H1 (cell line): Measurements from ENCODE around the gene PLK5. TPM values are rescaled to one million over a fixed set of nuclear protein-coding genes. Genes with fewer than 3 reads are reported as not detected.

Experiments
- CTCF ChIA-PET: fragments of 300-600 bp; sonication (Branson Sonifier 250); formaldehyde crosslinking; loops from one replicate; lab custom pipeline; 2021; ENCODE audit not compliant: partially characterized antibody; lab: Charles Lee
- POLR2A ChIA-PET: fragments of 300-600 bp; sonication (Branson Sonifier 250); formaldehyde crosslinking; loops from one replicate; lab custom pipeline; 2021; ENCODE audit warnings: inconsistent platforms; ENCODE audit not compliant: partially characterized antibody; lab: Charles Lee
- DNase-seq, 2 experiments: peaks; one replicate each; pipeline versions ENCODE4 v3.0.0 to v3.0.0-alpha.2; 2010 to 2022; ENCODE audit warnings: low spot score in 2 of 2, low read depth in 1 of 2, mixed read lengths in 1 of 2
- FAIRE-seq: peaks from 2 replicates; lab custom pipeline; 2011; peaks lifted over from hg19 to GRCh38; lab: Jason Lieb, UNC
- H2AFZ ChIP-seq: 2 replicates; pipeline ENCODE4 v1.8.1; 2012; ENCODE audit warnings: low read length, inconsistent platforms
- H2AK5ac ChIP-seq: 2 replicates; pipeline ENCODE4 v1.6.1; 2013; ENCODE audit warnings: low read depth, low read length
- H2BK120ac ChIP-seq: replicated peaks from 2 replicates; pipeline ENCODE3; 2013; ENCODE audit warnings: low read depth, low read length, inconsistent platforms
- H2BK12ac ChIP-seq: 2 replicates; pipeline ENCODE4 v1.6.1; 2013; ENCODE audit warnings: low read depth, low read length
- H2BK15ac ChIP-seq: 2 replicates; pipeline ENCODE4 v1.6.1; 2013; ENCODE audit warnings: low read length
- H2BK20ac ChIP-seq: 2 replicates; pipeline ENCODE4 v1.6.1; 2013; ENCODE audit warnings: low read length
- H2BK5ac ChIP-seq: 2 replicates; pipeline ENCODE4 v1.6.1; 2013; ENCODE audit warnings: low read depth, low read length
- H3K14ac ChIP-seq: 2 replicates; pipeline ENCODE4 v1.6.1; 2013; ENCODE audit warnings: inconsistent platforms; ENCODE audit not compliant: insufficient read length
- H3K18ac ChIP-seq: 2 replicates; pipeline ENCODE4 v1.6.1; 2013; ENCODE audit warnings: low read length; ENCODE audit errors: extremely low read depth
- H3K23ac ChIP-seq: 2 replicates; pipeline ENCODE4 v1.6.1; 2013; ENCODE audit warnings: inconsistent platforms; ENCODE audit not compliant: insufficient read length
- H3K23me2 ChIP-seq: 2 replicates; pipeline ENCODE4 v1.6.1; 2013; ENCODE audit warnings: low read depth, low read length
- H3K27ac ChIP-seq: 2 replicates; pipeline ENCODE4 v1.6.1; 2011; ENCODE audit warnings: low read depth, low read length, inconsistent platforms
- H3K27me3 ChIP-seq, 4 experiments: replicated peaks in 1 of 4; 1 replicate in 1 of 4; 2 replicates in 3 of 4; pipeline versions ENCODE4 v1.6.1 to v1.8.1; 2011 to 2013; ENCODE audit warnings: low read length in 3 of 4, mild to moderate bottlenecking in 3 of 4, inconsistent platforms in 2 of 4, mixed read lengths in 2 of 4, moderate library complexity in 1 of 4; ENCODE audit not compliant: control insufficient read depth in 3 of 4, insufficient read depth in 3 of 4; ENCODE audit errors: extremely low read depth in 1 of 4
- H3K36me3 ChIP-seq, 4 experiments: 2 replicates each; pipeline versions ENCODE4 v1.6.1 to v1.8.1; 2011 to 2013; ENCODE audit warnings: mild to moderate bottlenecking in 4 of 4, low read length in 3 of 4, moderate library complexity in 2 of 4, control low read depth in 1 of 4, inconsistent platforms in 1 of 4; ENCODE audit not compliant: insufficient read depth in 4 of 4, control insufficient read depth in 2 of 4
- H3K4ac ChIP-seq: replicated peaks from 2 replicates; pipeline ENCODE3; 2013; ENCODE audit warnings: low read length, low read depth, mixed read lengths, inconsistent platforms; ENCODE audit not compliant: insufficient read length
- H3K4me1 ChIP-seq, 4 experiments: replicated peaks in 1 of 4; 1 replicate in 1 of 4; 2 replicates in 3 of 4; pipeline versions ENCODE4 v1.6.1 to v1.8.1; 2011 to 2013; ENCODE audit warnings: low read length in 3 of 4, inconsistent platforms in 2 of 4, mixed read lengths in 1 of 4; ENCODE audit not compliant: insufficient read depth in 4 of 4, control insufficient read depth in 3 of 4
- H3K4me2 ChIP-seq, 2 experiments: 2 replicates each; pipeline versions ENCODE4 v1.6.1 to v1.8.1; 2011 to 2013; ENCODE audit warnings: low read depth in 2 of 2, low read length in 2 of 2, control low read depth in 1 of 2, inconsistent platforms in 1 of 2, mild to moderate bottlenecking in 1 of 2; ENCODE audit not compliant: insufficient read depth in 1 of 2
- H3K4me3 ChIP-seq, 4 experiments: fragments of 200-600, 300-600 bp in 1 of 4; sonication (generic), shearing (Covaris generic), sonication (Bioruptor Twin) in 1 of 4; 2 replicates each; pipeline versions ENCODE4 v1.5.1 to v1.8.1; 2011 to 2016; ENCODE audit warnings: low read length in 4 of 4, low read depth in 3 of 4, control low read depth in 2 of 4, inconsistent platforms in 2 of 4, mild to moderate bottlenecking in 2 of 4, mixed read lengths in 1 of 4, moderate library complexity in 1 of 4; ENCODE audit not compliant: insufficient read depth in 2 of 4; ENCODE audit errors: extremely low read depth in 1 of 4
- H3K56ac ChIP-seq: replicated peaks from 2 replicates; pipeline ENCODE3; 2013; ENCODE audit warnings: low read depth, mild to moderate bottlenecking, mixed read lengths, low read length, inconsistent platforms; ENCODE audit not compliant: insufficient read length
- H3K79me1 ChIP-seq: 2 replicates; pipeline ENCODE4 v1.6.1; 2013; ENCODE audit warnings: low read depth, low read length, control low read depth
- H3K79me2 ChIP-seq, 2 experiments: 2 replicates each; pipeline versions ENCODE4 v1.6.1 to v1.8.1; 2012 to 2013; ENCODE audit warnings: low read length in 2 of 2, mild to moderate bottlenecking in 2 of 2, inconsistent platforms in 1 of 2; ENCODE audit not compliant: insufficient read depth in 2 of 2, control insufficient read depth in 1 of 2
- H3K9ac ChIP-seq, 4 experiments: replicated peaks in 1 of 4; 1 replicate in 1 of 4; 2 replicates in 3 of 4; pipeline versions ENCODE4 v1.6.1 to v1.8.1; 2011 to 2013; ENCODE audit warnings: low read depth in 3 of 4, low read length in 3 of 4, control low read depth in 2 of 4, mild to moderate bottlenecking in 2 of 4, moderate library complexity in 2 of 4, inconsistent platforms in 1 of 4; ENCODE audit errors: extremely low read depth in 1 of 4
- H3K9me3 ChIP-seq, 2 experiments: 2 replicates each; pipeline versions ENCODE4 v1.6.1 to v1.8.1; 2012 to 2013; ENCODE audit warnings: mild to moderate bottlenecking in 2 of 2, moderate library complexity in 2 of 2, control low read depth in 1 of 2, inconsistent platforms in 1 of 2, low read depth in 1 of 2, low read length in 1 of 2, mixed read lengths in 1 of 2; ENCODE audit not compliant: insufficient read depth in 2 of 2
- H4K20me1 ChIP-seq, 2 experiments: replicated peaks in 1 of 2; 2 replicates each; pipeline versions ENCODE3 to v1.8.1; 2011 to 2013; ENCODE audit warnings: inconsistent platforms in 2 of 2, low read length in 2 of 2, mild to moderate bottlenecking in 1 of 2; ENCODE audit not compliant: insufficient read depth in 2 of 2, control insufficient read depth in 1 of 2
- H4K5ac ChIP-seq: 2 replicates; pipeline ENCODE4 v1.6.1; 2013; ENCODE audit warnings: low read length, low read depth, mixed read lengths, inconsistent platforms; ENCODE audit not compliant: insufficient read length
- H4K8ac ChIP-seq: 2 replicates; pipeline ENCODE4 v1.8.0; 2013; ENCODE audit warnings: mild to moderate bottlenecking, moderate library complexity, low read length, inconsistent platforms; ENCODE audit not compliant: insufficient read depth; ENCODE audit errors: extremely low read depth
- H4K91ac ChIP-seq: replicated peaks from 2 replicates; pipeline ENCODE3; 2013; ENCODE audit warnings: low read length, mixed read lengths, inconsistent platforms; ENCODE audit not compliant: insufficient read length
- BACH1 ChIP-seq: IDR thresholded peaks from 2 replicates; pipeline ENCODE4 v1.6.1; 2012; ENCODE audit warnings: low read length, improper control_type of control experiment
- CBX8 ChIP-seq: fragments of 300-800, 300-1000 bp; sonication (generic); IDR thresholded peaks from 2 replicates; pipeline ENCODE4 v1.7.1; 2016; ENCODE audit warnings: low read depth, low read length, borderline replicate concordance
- CHD2 ChIP-seq: IDR thresholded peaks from 2 replicates; pipeline ENCODE4 v1.6.1; 2012; ENCODE audit warnings: low read length, improper control_type of control experiment
- EZH2 ChIP-seq: fragments of 200-600 bp; sonication (generic); IDR thresholded peaks from 2 replicates; pipeline ENCODE4 v1.7.1; 2012; ENCODE audit warnings: low read depth, mild to moderate bottlenecking, moderate library complexity, low read length, inconsistent platforms; ENCODE audit not compliant: severe bottlenecking
- KDM4A ChIP-seq: IDR thresholded peaks from one replicate; pipeline ENCODE4 v1.7.1; 2012; ENCODE audit warnings: low read depth, mild to moderate bottlenecking, moderate library complexity, low read length, inconsistent platforms; ENCODE audit not compliant: severe bottlenecking
- RBBP5 ChIP-seq: IDR thresholded peaks from 2 replicates; pipeline ENCODE4 v1.7.1; 2012; ENCODE audit warnings: low read depth, mild to moderate bottlenecking, inconsistent platforms, low read length, moderate library complexity, borderline replicate concordance
- SIN3A ChIP-seq, 2 experiments: IDR thresholded peaks in 1 of 2; conservative IDR thresholded peaks in 1 of 2; 2 replicates each; pipeline ENCODE4 v1.6.1; 2011 to 2012; ENCODE audit warnings: low read length in 2 of 2, improper control_type of control experiment in 1 of 2, low read depth in 1 of 2, mild to moderate bottlenecking in 1 of 2
- SUZ12 ChIP-seq: fragments of 200-600 bp; sonication (generic); IDR thresholded peaks from 2 replicates; pipeline ENCODE4 v1.6.1; 2012; ENCODE audit warnings: mild to moderate bottlenecking, inconsistent platforms, low read length, moderate library complexity, mixed read lengths
- WGBS, 2 experiments: shearing (Covaris generic) in 1 of 2; methylation state at CpG; one replicate each; pipeline versions ENCODE4 v1.1.6 to v1.1.7; 2013 to 2015; ENCODE audit warnings: low lambda C conversion rate in 2 of 2, mixed read lengths in 2 of 2, inconsistent platforms in 1 of 2, low coverage in 1 of 2, missing lambda C conversion rate in 1 of 2; ENCODE audit not compliant: insufficient replicate concordance in 2 of 2, insufficient coverage in 1 of 2, insufficient read length in 1 of 2; ENCODE audit errors: extremely low coverage in 1 of 2, missing lambda C conversion rate in 1 of 2; 5-methylcytosine and 5-hydroxymethylcytosine counted together
- polyA plus RNA-seq, 7 experiments: library from polyadenylated mRNA; depleted of rRNA in 3 of 7; stranded (reverse) in 5 of 7; unstranded in 2 of 7; fragments of >200 nt in 5 of 7; fragments of 200-250 nt in 2 of 7; gene quantifications; 1 replicate in 5 of 7; 2 replicates in 1 of 7; 4 replicates in 1 of 7; pipeline versions ENCODE4 v1.2.1 to v1.2.3, GENCODE V29; 2011 to 2013; ENCODE audit warnings: missing spikeins in 2 of 7, mixed read lengths in 2 of 7
- total RNA-seq: library from RNA; stranded (reverse); fragmentation: NEBNext Ultra II Directional; extraction: Animal tissue kit (Norgen Biotek cat#: 25700); gene quantifications from 2 replicates; pipeline ENCODE4 v1.2.1, GENCODE V29; 2021

PLK5 gene
- total and polyA plus RNA-seq, 2 of the 8 experiments (the other 6 are each of a cell fraction or from before 2014, with no cell fraction given) = 0.43 to 0.45 TPM

GRCh38 chr19:1524287-1524971, 552 bp downstream of the PLK5 start:
- H3K27ac ChIP-seq = no peak overlapping the region
- H3K23ac ChIP-seq = peak overlapping the region; percentile 83
- H3K4me1 ChIP-seq = peaks cover 0 to 3% (median 1%) of the 10 kb centered on the region in 4 experiments; a peak in 3 of 7 replicates
- no peaks in the 10 kb centered on the region for H3K9me3 ChIP-seq
- H4K20me1 ChIP-seq = peaks cover 8 to 15% of the 10 kb centered on the region in 2 experiments
- WGBS, 2 experiments = 48% methylated on average over 6 of the region's 49 CpGs; no CpG with 5 or more reads in 1 of the 2 experiments
- no peaks in the 10 kb centered on the region for H3K79me2 ChIP-seq
- peak overlapping the region; percentile 98 for H3K4ac ChIP-seq
- ChIA-PET CTCF (interaction anchor here (0.6 to 1.5 kb wide), 5 partner anchors 10 to 298 kb away, joined by 3 to 4 read pairs (median 3); no protein-coding TSS in a partner anchor), POLR2A (interaction anchor here (1.0 to 1.4 kb wide), 2 partner anchors 18 to 258 kb away, joined by 3 to 4 read pairs; no protein-coding TSS in a partner anchor)
- H2AK5ac ChIP-seq = peak overlapping the region; percentile 94
- no peak overlapping the region for H2AFZ ChIP-seq
- H3K56ac ChIP-seq = peak overlapping the region; percentile 30
- H3K79me1 ChIP-seq = no peaks in the 10 kb centered on the region
- no peak overlapping the region; the same call in 1 of the 2 replicates for H2BK20ac ChIP-seq
- H2BK5ac ChIP-seq = no peak overlapping the region
- TF ChIP-seq KDM4A = peak; percentile 39
- peak; percentile 50 for TF ChIP-seq EZH2
- TF ChIP-seq CBX8 = no peak
- TF ChIP-seq RBBP5 = no peak
- peak; percentile 73; the same call in 1 of the 2 replicates for TF ChIP-seq SUZ12
- no peak for TF ChIP-seq CHD2
- TF ChIP-seq BACH1 = no peak
- no peak for TF ChIP-seq SIN3A (conservative IDR thresholded peaks at IDR 0.05 in 1 of 2, IDR thresholded peaks at IDR 0.05 in 1 of 2; ENCODE audit: low read depth in 1 of 2, low read length in 2 of 2)
- H3K14ac ChIP-seq = no peak overlapping the region
- H2BK12ac ChIP-seq = peak overlapping the region; percentile 40; the same call in 1 of the 2 replicates
- no peak for DNase-seq
- no peak overlapping the region for H2BK120ac ChIP-seq
- no peaks in the 10 kb centered on the region; a peak in 1 of 8 replicates for H3K36me3 ChIP-seq
- peak overlapping the region; percentile 77; the same call in 1 of the 2 replicates for H2BK15ac ChIP-seq
- peak overlapping the region; percentile 73 to 97 for H3K4me2 ChIP-seq
- no peak overlapping the region for H4K91ac ChIP-seq
- H4K8ac ChIP-seq = peak overlapping the region; percentile 51
- peak; percentile 77 for FAIRE-seq
- peak overlapping the region in 3 of 4 experiments; percentile 25 to 57 (median 35); a peak in 5 of 8 replicates for H3K4me3 ChIP-seq
- 0 out of 2 replicates have a peak overlapping the region, but pooled peaks have one; percentile 4 for H3K18ac ChIP-seq
- peaks cover 8% of the 10 kb centered on the region; the same call in 1 of the 2 replicates for H3K23me2 ChIP-seq
- H3K9ac ChIP-seq = peak overlapping the region in 1 of 4 experiments; percentile 57; a peak in 2 of 7 replicates
- peaks cover 19 to 34% (median 31%) of the 10 kb centered on the region in 4 experiments for H3K27me3 ChIP-seq
- H4K5ac ChIP-seq = no peak overlapping the region
